HG02642 (cell line): Measurements from ENCODE around the gene IFNA6.
"Not testable (repeated sequence)": the region's sequence is repeated elsewhere in the genome, so short reads cannot be mapped to it uniquely, and the experiment has no call there.

Source experiments
- ATAC-seq: cut with Tn5 transposase; IDR thresholded peaks from one replicate; pipeline ENCODE4 v1.9.1; 2021; ENCODE audit warnings: mild to moderate bottlenecking; ENCODE audit not compliant: unreplicated experiment, poor library complexity

The IFNA6 gene

DNA sequence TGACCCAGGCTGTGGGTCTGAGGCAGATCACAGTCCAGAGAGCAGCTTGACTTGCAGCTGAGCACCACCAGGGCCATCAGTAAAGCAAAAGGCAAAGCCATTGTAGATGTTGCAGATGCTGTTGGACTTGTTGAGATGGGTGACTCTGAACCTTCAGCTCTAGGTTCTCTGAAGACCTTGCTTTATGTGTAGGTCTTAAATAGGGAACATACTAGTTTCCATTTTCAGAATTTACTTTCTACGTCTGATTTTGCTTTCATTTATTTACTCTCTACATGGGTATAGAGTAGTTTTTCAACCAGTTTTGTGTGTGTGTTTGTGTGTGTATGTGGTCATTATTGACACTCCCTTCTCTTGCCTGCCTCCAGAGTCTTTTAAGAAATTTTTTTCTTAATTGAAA, at the start of gene IFNA6:
Gene IFNA6 (minus strand): TSS at position 101 of the 400 bp plus-strand sequence. CDS start 0 bp downstream, at position 101.
- ATAC-seq = no peak

DNA sequence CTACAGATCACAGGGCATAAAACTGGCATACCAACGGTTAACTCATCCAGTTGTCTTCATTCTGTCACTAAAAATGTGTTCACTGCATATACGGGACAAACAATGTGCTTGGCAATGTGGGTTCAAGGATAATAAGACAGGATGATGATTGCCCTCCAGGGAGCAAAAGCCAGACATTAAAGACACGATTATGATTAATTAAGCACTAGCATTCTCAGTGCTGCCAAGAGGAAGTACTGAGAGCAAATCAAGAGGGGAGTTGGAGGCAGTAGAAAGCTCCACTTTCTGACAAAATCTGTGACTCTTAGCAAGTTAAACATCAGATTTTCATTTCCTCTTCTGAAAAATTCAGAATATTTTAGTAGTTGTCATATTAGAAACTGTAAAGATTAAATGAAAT, 49.3 kb upstream of the IFNA6 start:
- ATAC-seq = no peak

DNA sequence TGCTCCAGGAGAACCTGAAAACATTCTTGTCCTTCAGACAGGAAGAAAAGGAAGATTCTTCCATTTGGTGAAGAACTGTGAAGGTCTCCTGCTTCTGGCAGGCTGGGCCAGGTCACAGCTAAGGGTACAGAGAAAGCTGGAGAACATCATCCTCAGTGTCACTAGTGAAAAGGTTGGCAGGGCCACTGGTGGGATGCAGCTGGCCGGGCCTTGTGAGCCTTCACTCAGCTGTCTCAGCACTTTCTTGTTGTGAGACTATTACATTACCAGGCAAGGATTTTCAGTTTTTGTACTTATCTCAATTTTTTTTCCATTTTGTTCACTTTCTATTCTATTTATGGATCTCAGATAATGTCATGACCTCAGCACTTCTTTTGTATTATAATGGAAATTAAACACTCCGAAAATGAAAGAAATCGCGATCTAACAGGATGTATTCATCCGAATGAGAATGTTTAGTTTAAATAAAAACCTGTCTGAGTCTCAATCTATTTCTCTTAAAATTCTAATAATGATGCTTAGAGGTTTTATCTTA, 48.3 kb upstream of the IFNA6 start:
- no peak for ATAC-seq

DNA sequence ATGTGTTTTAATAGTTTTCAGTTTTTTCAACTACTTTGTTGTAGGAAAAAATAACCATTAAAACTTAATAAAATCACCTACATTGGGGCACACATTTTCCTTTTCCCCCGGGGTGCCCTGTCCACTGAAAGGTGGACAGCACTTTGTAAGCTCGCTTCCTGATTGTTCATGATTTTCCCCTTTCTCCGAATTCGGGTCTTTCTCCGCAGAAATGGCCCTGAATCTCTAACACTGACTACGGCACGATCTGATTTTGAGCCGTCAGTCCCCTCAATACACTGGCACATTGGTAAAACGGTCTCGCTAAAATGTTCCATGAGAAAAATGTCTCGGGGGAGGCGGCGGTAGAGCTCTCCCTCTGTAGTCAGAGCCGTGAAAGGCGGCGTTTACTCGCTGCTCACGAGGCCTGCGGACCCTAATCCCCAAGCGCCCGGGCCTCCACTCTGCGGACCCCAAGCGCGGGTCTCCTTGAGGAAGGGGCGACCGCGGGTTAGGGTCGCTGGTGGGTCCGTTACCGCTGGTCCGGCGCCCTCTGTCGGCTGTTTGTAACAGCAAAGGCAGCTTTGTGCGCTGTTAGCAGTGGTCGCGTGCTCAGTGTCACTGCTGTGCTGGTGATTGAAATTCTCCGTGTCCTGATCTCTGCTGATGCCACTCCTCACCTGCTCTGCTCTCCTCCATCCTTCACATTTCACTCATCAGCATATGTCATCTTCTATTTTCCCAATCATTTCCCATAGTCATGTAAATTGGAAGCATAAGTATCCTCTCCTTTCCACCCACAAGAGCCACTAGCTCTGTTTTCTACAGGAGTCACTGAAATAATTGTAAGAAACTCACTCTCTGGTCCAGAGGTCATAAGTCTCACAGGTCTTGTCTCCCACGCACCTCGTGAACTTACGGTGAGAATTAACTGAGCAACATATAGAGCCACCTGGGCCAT, 45.4 kb upstream of the IFNA6 start:
- peak; percentile 82 for ATAC-seq

DNA sequence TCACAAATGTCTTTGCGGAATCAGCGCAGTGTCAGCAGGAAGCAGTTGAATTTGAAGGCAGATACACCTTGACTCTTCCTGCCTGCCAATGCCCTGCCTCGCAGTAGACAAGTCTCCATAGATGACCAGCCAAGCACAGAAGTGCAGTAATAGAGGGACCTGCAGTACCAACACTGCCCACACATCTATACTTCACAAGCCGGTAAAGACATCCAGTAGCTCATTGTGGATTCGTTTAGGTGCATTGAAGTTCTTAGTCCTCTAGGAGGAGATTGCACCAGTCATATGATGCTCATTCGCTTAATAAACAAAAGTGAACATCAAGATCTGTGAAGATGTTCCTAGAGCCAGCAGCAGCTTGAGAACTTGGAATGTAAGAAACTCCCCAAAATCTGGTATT, 41.6 kb upstream of the IFNA6 start:
- peak; percentile 83 for ATAC-seq

DNA sequence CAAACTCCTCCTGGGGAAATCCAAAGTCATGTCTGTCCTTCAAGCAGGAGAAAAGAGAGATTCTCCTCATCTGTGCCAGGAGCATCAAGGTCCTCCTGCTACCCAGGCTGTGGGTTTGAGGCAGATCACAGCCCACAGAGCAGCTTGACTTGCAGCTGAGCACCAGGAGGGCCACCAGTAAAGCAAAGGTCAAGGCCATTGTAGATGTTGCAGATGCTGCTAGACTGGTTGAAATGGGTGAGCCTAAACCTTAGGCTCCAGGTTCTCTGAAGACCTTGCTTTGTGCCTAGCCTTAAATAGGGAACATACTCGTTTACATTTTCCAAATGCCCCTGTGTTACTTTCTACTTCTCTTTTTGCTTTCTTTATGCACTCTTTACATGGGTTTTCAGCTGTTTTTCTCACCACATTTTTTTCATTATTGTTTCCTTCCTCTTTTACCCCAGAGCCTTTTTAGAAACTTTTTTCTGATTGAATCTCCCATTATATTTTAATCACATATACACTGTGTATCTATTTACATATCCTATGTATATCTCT, 34.5 kb upstream of the IFNA6 start, which contains the start of gene IFNA2:
Gene IFNA2 (minus strand): TSS at position 268 of the 540 bp plus-strand sequence. CDS start 69 bp downstream, at position 199.
- ATAC-seq = no peak

DNA sequence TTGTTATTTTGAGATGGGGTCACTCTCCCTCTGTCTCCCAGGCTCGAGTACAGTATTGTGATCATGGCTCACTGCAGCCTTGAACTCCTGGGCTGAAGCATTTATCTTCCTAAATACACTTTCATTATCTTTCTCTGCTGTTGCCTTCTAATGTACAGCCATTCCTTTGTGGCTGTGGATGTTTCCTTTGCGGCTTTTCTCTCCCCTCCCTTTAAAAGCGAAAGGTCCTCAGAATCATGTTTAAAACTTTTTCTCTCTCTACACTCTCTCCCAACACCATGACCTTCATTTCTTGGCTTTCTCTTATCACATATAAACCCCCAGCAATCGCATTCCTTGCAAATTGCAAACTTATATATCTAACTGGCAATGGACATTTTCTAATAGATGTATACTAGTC, 32.9 kb upstream of the IFNA6 start:
- no peak for ATAC-seq

DNA sequence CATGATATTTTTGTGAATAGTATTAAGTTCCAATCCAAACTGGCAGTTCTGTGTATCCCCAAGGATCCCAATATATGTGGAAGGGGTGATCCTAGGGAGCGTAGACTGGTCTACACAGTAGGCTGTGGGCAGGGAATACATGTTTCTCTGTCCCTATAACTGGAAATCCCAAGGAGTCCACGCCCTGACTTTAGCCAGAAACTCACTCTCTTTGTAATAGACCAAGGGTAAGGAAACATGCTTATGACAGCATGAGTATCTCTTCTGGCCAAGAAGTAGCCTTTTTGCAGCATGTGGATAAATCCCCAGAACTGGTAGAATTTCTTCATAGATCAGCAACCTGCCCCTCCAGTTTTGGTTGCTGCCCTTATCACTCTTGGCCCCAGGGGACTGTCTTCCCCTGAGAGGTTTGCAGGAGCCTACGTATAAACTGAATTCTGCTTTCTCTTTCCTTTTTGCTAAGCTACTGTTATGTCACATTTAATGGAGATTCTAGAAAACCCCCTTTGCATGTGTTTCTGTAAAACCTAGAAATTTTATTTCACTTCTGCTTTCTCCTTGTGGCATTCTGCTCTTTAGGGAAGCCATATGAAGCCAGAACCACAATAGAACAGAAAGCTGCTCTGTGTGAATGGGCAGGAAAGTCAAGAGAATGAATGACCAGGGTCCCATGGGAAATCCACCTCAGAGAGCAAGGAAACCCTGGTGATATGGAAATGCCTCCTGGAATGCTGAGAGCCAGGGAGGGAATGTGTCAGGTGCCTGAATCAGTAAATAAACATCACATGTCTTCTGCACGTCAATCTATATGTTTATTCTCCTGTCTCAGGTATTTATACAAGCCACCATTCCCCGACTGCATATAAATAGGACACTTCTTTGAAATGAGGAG, 31.0 kb upstream of the IFNA6 start:
- ATAC-seq = peak; percentile 98

DNA sequence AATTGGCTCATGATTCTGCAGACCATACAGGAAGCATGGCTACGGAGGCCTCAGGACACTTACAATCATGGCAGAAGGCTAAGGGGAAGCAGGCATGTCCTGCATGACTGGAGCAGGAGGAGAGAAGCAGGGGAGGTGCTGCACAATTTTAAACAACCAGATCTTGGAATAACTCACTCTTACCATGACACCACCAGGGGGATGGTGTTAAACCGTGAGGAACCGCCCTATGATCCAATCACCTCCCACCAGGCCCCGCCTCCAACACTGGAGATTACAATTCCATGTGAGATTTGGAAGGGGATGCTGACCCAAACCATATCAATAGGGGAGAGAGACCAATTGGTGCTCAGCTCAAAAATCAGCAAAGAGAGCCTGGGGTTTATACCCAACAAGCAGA, 20.8 kb upstream of the IFNA6 start:
- ATAC-seq = not testable (repeated sequence)

DNA sequence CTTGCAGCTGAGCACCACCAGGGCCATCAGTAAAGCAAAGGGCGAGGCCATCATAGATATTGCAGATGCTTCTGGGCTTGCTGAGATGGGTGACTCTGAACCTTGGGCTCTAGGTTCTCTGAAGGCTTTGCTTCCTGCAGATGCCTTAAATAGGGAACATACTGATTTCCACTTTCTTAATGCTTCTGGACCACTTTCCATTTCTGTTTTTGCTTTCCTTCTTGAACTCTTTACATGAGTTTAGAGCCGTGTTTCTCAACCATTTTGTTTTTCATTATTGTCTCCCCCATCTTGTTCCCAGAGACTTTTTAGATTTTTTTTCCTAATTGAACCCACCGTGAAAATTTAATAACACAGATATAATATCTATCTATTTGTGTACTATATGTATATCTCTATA, 17.3 kb upstream of the IFNA6 start, which contains the start of gene IFNA13:
Gene IFNA13 (minus strand): TSS at position 101 of the 400 bp plus-strand sequence. CDS start 47 bp downstream, at position 54.
- no peak for ATAC-seq

DNA sequence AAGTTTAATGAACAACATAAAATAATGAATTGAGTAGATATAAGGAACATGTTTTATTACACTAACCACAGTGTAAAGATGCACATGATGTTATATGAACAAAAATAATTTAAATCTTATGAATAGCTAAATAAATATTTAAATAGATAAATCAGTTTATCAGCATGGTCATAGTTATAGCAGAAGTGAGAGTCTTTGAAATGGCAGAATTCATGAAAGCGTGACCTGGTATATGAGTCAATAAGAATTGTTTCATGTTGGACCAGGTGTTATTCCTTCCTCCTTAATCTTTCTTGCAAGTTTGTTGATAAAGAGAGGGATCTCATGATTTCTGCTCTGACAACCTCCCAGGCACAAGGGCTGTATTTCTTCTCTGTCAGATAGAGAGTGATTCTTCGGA, 16.5 kb upstream of the IFNA6 start:
- ATAC-seq = peak; percentile 77

DNA sequence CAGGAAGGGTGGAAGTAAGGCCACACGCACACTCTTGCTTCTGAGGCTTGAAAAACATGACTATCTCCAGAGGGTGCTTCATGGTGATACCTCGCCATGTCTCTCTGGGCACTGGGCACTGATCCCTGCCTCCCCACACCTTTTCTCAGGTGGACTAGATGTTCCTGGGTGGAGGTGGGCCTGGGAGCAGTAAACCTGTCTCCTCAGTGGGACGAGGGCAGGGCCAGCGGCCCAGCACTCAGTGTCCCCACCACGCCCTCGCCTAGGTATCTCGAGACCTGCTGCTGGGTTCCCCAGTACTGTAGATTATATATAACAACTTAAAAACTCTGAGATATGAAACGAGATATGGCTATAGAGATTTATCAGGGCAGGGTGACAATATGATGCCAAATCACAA, 11.6 kb upstream of the IFNA6 start:
- no peak for ATAC-seq

DNA sequence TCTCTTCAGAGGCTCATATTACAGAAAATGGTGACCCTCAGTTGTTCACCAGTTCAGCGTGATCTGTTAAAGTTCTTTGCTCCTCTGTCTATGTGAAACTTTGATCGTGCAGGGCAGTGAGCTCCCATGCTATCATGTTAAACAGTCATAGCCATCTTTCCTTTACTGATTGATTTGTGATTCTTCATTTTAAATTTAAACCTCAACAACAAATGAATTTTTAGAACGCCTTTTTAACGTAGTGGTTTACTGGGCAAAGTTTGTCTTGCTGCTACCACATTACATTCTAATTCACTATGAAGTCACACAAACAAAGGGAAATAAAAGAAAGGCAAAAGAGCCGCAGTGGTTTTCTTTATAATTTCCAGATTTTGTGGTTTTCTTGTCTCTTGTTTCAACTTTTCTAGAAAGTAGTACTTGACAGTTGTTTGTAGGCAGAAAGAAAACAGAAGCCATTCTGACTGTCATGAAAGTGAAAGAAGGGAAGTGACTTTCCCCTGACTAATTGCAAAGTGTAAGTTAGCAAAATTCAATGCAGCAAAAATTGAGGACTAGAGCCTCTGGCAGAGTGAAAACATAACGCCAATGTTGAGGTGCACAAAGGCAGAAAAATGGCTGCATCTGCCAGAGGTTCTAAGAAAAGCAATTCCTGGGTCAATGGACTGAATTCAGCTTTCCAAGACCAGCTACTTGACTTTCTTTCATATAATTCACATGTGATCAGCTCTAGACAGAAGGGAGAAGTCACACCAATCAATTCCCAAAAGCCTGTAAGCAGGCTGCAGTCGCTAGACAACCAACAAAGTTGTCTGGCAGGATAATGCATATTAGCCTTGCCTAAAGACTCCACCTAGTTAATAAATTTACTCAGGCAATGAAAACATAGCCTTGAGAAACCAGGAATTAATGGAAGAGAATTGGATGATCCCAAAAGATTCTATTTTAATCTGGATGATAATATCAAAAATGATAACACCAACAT, 7.1 kb upstream of the IFNA6 start:
- ATAC-seq = peak; percentile 91

DNA sequence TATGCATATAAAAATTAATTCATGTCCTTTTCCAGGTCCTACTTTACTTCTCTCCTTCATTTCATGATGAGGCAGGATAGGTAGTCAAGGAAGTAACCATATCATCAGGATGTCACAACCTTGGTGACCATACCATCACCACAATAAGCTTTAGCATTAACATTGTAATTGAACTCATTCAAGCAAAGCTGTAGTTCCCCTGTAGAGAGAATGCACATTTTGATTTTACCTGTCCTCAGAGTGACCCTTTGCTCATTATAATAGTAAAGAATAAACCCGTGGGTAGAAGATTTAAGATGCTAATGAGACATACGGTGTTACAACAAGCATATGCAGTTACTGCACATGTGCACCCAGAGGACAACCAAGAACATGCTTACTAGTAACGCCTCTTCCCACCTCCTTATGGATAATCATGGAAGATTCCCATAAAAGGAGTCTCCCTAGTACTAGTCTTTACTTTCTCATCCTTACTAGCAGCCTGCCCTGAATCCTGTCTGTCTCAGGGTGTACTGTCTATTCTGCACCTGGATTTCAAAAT, 2.2 kb downstream of the IFNA6 start:
- no peak for ATAC-seq

DNA sequence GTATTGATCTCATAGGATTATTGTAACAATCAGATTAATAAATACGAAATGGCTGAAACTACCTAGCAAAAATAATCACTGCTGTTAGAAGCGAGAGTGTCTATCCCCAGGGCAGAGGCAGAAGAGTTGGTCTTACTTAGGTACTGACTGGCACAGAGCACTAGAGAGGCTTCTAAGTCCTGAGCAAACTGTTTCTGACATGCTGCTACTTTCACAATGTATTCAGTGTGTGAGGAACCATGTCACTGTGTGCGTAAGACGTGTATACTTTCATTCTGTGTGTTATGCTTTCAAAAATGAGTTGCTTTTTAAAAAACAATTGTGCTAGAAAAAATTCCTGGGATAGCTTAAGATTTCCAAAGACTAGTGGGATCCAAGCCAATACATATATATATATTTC, 10.0 kb downstream of the IFNA6 start:
- ATAC-seq = no peak

DNA sequence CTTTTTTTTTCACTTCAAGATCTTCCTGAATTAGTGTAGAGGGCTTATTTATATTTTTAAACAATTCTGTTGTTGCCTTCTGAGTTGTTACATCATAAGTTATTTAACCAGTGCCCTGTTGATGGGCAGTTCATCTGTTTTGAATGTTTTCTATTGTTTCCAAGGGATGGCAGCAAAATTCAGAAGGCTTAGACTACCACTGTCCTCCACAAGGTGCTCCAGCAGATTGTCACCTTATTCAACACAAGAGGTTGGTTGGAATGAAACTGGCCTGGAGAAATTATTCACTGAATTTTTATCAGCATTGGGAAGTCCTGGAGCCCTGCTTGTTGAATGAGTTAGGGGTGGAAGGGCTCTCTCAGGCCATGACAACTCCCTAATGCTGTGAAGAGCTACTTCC, 14.2 kb downstream of the IFNA6 start:
- ATAC-seq = no peak

DNA sequence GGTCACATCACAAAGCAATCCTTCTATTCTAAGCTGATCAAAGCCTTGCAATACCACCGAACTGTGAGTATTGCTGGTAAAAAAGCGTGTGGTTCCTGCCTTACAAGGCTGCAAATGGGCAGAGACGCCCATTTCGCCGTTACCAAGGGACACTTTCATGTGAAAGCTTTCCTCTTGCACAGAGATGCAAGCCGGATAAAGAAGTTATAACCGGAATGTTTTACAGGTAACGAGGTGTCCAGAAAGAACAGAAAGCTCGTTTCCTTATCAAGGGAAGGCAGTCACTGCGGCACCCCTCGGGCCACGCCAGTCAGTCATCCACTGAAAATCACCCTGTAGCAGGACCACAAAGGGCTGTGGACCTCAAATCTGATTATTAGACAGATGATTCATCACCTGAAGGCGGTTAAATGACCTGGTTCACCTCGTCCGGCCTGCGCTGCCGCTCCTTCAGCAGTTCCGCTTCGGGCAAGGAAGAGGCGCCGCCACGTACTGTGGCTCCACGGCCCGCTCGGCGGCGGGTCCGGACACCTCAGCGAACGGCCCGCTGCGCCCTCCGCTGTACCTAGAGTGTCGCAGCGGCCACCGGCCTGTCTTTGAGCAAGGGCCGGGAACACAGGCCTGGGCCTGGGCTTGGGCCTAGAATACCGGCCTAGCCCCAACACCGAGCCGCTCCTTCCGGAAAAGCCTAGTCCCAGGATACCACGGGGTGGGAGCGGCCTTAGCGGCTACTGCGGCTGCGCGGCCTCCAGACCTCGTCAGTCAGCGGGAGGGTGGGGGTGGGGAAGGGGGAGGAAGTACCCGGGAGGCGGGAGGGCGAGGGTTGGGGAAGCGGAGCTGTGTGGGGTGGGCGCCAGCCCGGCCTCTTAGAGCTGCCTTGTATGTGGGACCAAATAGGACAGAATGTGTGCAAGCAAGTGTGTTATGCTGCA, 15.7 kb downstream of the IFNA6 start, which contains the start of gene KLHL9:
Gene KLHL9 (minus strand): TSS at position 704 of the 932 bp plus-strand sequence. CDS start 545 bp downstream, at position 159.
- peak; percentile 94 for ATAC-seq

DNA sequence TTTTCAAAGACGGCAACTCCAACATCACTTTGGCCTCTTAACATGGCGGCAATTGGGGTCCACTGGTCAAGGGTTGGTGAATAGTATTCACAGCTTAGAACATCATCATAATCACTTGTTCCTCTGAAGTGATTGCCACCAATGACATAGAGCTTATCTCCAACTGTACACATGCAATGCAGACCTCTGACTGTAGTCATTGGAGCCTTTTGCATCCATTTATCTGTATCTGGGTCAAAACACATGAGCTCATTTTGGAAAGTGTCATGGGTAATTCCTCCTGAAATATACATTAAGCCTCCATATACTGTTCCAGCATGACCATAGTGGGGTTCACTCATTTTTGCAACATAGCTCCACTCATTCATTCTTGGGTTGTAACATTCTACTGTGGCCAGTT, 17.5 kb downstream of the IFNA6 start:
- ATAC-seq = no peak
